Measurements from ENCODE around the gene UPK3A.

UPK3A gene

DNA sequence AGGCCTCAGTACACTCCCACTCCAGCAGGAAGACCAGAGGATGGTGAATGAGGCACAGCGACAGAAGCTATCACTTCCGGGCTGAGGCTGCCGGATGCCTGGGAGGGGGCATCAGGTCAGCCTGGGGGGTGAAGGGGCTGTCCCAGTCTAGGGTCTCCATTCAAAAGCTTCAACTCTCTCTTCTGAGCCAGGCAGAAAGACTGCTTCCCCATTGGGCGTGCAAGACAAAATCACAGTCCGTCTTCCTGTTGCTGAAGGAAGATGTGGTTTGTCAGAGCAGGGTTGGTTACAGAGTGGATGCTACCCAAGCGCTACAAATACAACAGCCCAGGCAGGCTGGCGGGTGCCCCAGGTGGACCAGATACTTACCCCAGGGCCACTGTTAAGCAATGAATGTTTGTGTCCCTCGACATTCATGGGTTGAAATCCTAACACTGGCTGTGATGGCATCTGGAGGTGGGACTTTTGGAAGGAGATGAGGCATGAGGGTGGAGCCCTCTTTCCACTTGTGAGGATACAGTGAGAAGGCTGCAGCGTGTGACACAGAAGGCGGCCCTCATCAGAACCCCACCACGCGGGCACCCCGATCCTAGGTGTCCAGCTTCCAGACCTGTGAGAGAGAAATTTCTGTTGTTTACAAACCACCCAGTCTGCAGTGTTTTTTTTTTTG lies 12.0 kb downstream of the UPK3A start:
- ChIA-PET POLR2A (no interaction called here), CTCF (interaction anchor here (0.9 kb wide), 1 partner anchor 11 kb away, joined by 4 read pairs; no protein-coding TSS in a partner anchor)
- no peak overlapping the region for H3K4me3 ChIP-seq (ENCODE audit: low read depth, low read length)
- TF ChIP-seq, protein P1, sequence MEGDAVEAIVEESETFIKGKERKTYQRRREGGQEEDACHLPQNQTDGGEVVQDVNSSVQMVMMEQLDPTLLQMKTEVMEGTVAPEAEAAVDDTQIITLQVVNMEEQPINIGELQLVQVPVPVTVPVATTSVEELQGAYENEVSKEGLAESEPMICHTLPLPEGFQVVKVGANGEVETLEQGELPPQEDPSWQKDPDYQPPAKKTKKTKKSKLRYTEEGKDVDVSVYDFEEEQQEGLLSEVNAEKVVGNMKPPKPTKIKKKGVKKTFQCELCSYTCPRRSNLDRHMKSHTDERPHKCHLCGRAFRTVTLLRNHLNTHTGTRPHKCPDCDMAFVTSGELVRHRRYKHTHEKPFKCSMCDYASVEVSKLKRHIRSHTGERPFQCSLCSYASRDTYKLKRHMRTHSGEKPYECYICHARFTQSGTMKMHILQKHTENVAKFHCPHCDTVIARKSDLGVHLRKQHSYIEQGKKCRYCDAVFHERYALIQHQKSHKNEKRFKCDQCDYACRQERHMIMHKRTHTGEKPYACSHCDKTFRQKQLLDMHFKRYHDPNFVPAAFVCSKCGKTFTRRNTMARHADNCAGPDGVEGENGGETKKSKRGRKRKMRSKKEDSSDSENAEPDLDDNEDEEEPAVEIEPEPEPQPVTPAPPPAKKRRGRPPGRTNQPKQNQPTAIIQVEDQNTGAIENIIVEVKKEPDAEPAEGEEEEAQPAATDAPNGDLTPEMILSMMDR (IDR thresholded peaks at IDR 0.05; ENCODE audit: insufficient read depth, low read length, missing control alignments): no peak
- no peak for DNase-seq (ENCODE audit: low read depth, low spot score)

DNA sequence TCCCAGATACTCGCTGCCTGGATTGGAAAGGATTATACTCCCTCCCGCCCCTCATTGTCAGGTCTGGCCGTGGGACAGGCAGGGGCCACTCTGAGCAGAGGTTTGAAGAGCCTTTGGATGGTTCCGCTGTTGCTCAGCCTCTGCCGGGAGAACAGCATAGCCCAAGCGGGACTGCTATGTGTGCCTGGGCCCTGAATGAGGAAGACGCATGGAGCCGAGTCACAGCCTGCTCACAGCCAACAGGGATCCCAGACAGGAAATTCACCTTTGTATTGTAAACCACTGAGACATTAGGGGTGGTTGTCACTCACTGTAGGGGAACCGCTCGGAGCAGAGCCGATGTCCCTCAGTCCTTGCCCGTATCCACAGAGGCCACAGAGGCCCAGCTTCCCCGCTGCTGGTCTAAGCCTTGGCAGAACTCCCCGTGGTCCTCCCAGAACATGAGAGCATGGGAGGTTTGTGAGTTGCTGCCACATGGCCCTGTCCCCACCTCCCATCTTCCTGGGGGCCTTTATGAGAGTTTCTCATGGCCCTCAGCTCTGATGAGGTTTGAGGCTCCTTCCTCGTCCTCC lies 14.3 kb downstream of the UPK3A start:
- POLR2A ChIA-PET: no interaction called here

DNA sequence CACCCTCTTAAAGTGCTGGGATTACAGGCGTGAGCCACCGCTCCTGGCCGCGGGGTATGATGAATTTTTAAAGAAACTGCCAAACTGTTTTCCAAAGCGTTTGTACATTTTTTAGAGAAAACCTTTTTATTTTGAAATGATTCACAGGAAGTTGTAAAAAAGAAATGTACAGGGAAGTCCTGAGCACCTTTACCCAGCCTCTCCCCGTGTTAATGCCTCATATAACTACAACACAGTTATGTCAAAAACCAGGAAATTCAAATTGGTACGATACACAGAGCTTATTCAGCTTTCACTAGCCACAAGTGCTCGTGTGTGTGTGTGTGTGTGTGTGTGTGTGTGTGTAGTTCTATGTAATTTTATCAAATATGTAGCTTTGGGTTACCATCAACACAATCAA lies 18.0 kb downstream of the UPK3A start:
- ChIA-PET CTCF (no interaction called here), POLR2A (no interaction called here)
- DNase-seq (ENCODE audit: low read depth, low spot score): no peak
- H3K4me3 ChIP-seq (ENCODE audit: low read depth, low read length): no peak overlapping the region
- TF ChIP-seq, protein P1 (IDR thresholded peaks at IDR 0.05; ENCODE audit: insufficient read depth, low read length, missing control alignments): no peak

More for the DNA sequence above, 14.3 kb downstream of the UPK3A start:
- DNase-seq (ENCODE audit: low read depth, low spot score): no peak
- H3K4me3 ChIP-seq (ENCODE audit: low read depth, low read length): no peak overlapping the region
- TF ChIP-seq, protein P1 (IDR thresholded peaks at IDR 0.05; ENCODE audit: insufficient read depth, low read length, missing control alignments): no peak
- CTCF ChIA-PET: interaction anchor here (1.1 kb wide), 1 partner anchor 197 kb away, joined by 3 read pairs; no protein-coding TSS in a partner anchor

GRCh38 chr22:45303181-45303580 lies 18.4 kb downstream of the UPK3A start:
- ChIA-PET CTCF (interaction anchor here (0.6 kb wide), 1 partner anchor 41 kb away, joined by 3 read pairs; no protein-coding TSS in a partner anchor), POLR2A (no interaction called here)
- TF ChIP-seq, protein P1 (IDR thresholded peaks at IDR 0.05; ENCODE audit: insufficient read depth, low read length, missing control alignments): no peak
- no peak overlapping the region for H3K4me3 ChIP-seq (ENCODE audit: low read depth, low read length)
- DNase-seq (ENCODE audit: low read depth, low spot score): no peak

- no peak for DNase-seq (ENCODE audit: low read depth, low spot score)
- ChIA-PET POLR2A (no interaction called here), CTCF (interaction anchor here (1.3 kb wide), 1 partner anchor 32 kb away, joined by 3 read pairs; no protein-coding TSS in a partner anchor)
- H3K4me3 ChIP-seq (ENCODE audit: low read depth, low read length): no peak overlapping the region
- TF ChIP-seq, protein P1 (IDR thresholded peaks at IDR 0.05; ENCODE audit: insufficient read depth, low read length, missing control alignments): no peak
These were observed 20.2 kb downstream of the UPK3A start for GRCh38 chr22:45304971-45305370.

GRCh38 chr22:45305456-45306075 lies 20.8 kb downstream of the UPK3A start:
- CTCF ChIA-PET: interaction anchor here (1.3 kb wide), 1 partner anchor 31 kb away, joined by 3 read pairs; no protein-coding TSS in a partner anchor

More at GRCh38 chr22:45305456-45306075, 20.8 kb downstream of the UPK3A start:
- POLR2A ChIA-PET: no interaction called here
- TF ChIP-seq, protein P1 (IDR thresholded peaks at IDR 0.05; ENCODE audit: insufficient read depth, low read length, missing control alignments): no peak
- H3K4me3 ChIP-seq (ENCODE audit: low read depth, low read length): no peak overlapping the region
- DNase-seq (ENCODE audit: low read depth, low spot score): no peak

Data from AG04449 (cell line).